Left renal cortex interstitium (tissue), 4 donors: ENCODE data around the gene ABHD12. TPM values are rescaled to one million over a fixed set of nuclear protein-coding genes. Genes with fewer than 3 reads are reported as not detected.

Source experiments
- DNase-seq, 4 donors: peaks; one replicate each; pipeline ENCODE4 v3.0.0-alpha.2; 2013; ENCODE audit warnings: low read depth in 4 of 4, low spot score in 2 of 4, missing footprints in 1 of 4
- polyA plus RNA-seq, 4 donors: library from polyadenylated mRNA; unstranded; fragments of 120-200 nt; gene quantifications; one replicate each; pipeline ENCODE4 v1.2.1, GENCODE V29; 2013; ENCODE audit not compliant: insufficient read length in 4 of 4

Gene ABHD12
- polyA plus RNA-seq, 4 donors = 47.3 to 61.4 (median 54.6) TPM

GRCh38 chr20:25280574-25281535 lies 109.8 kb downstream of the ABHD12 start:
- no peak for DNase-seq

GRCh38 chr20:25280051-25280573 lies 110.5 kb downstream of the ABHD12 start:
- DNase-seq = no peak

GRCh38 chr20:25279403-25279802 lies 111.2 kb downstream of the ABHD12 start:
- no peak for DNase-seq

- DNase-seq = no peak
Measured at GRCh38 chr20:25278636-25279361, 111.8 kb downstream of the ABHD12 start.

GRCh38 chr20:25277941-25278521 lies 112.6 kb downstream of the ABHD12 start:
- no peak for DNase-seq

- no peak for DNase-seq
Measured at GRCh38 chr20:25277051-25277801, 113.4 kb downstream of the ABHD12 start.

GRCh38 chr20:25276533-25277050 lies 114.0 kb downstream of the ABHD12 start:
- no peak for DNase-seq

- DNase-seq = no peak
Measured at GRCh38 chr20:25275813-25276532, 114.7 kb downstream of the ABHD12 start.

- no peak for DNase-seq
Measured at GRCh38 chr20:25274891-25275812, 115.5 kb downstream of the ABHD12 start.

- no peak for DNase-seq
Measured at GRCh38 chr20:25274481-25274880, 116.2 kb downstream of the ABHD12 start.

GRCh38 chr20:25273541-25274358 lies 116.9 kb downstream of the ABHD12 start:
- no peak for DNase-seq

- DNase-seq = no peak
Measured at GRCh38 chr20:25273046-25273445, 117.6 kb downstream of the ABHD12 start.

- no peak for DNase-seq
Measured at GRCh38 chr20:25272223-25273000, 118.2 kb downstream of the ABHD12 start.

GRCh38 chr20:25271486-25272222 lies 119.0 kb downstream of the ABHD12 start:
- no peak for DNase-seq

- no peak for DNase-seq
Measured at GRCh38 chr20:25270829-25271251, 119.8 kb downstream of the ABHD12 start.

- no peak for DNase-seq
Measured at GRCh38 chr20:25269833-25270170, 120.8 kb downstream of the ABHD12 start.
